NCI-H146 treated with DMSO at 0.1 percent for 48 hours (cell line): ENCODE measurements around the gene SLC1A7.
A peak's percentile ranks its signal among the peaks of the same experiment; 100 is the strongest.

Experiments used
- DNase-seq: peaks from one replicate; lab custom pipeline; 2025; ENCODE audit not compliant: unreplicated experiment; lab: John Stamatoyannopoulos, UW

The SLC1A7 gene

DNA sequence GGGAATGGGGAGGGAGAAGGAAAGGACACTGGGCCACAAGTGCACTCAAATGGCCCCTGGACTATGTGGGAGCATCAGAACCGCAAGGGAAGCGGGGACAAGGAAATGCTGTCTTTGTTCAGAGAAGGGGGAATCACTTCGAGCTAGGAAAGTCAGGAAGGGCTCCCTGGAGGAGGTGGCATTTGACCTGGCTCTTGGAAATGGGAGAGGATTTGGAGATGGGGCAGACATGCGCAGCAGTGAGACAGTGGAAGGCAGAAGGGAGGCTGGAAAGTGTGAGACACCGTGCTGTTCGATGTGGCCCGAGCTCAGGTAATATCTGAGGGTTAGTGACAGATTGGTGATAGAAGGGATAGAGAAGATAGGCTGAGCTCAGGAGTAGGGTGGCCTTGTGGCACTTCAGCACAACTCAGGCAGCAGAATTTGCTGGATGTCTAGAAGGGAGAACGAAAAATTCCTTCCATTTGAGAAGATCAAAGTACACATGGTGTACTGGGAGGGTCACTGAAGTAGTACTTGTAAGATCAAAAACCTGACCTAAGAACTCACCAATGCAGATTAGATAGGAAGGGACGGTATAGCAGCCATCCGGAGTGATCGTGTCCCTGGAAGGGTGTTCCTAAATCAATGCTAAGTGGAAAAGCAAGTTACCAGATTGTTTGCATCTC lies 25.4 kb downstream of the SLC1A7 start:
- DNase-seq, result no peak

GRCh38 chr1:53116307-53116810 lies 26.1 kb downstream of the SLC1A7 start:
- no peak for DNase-seq

DNA sequence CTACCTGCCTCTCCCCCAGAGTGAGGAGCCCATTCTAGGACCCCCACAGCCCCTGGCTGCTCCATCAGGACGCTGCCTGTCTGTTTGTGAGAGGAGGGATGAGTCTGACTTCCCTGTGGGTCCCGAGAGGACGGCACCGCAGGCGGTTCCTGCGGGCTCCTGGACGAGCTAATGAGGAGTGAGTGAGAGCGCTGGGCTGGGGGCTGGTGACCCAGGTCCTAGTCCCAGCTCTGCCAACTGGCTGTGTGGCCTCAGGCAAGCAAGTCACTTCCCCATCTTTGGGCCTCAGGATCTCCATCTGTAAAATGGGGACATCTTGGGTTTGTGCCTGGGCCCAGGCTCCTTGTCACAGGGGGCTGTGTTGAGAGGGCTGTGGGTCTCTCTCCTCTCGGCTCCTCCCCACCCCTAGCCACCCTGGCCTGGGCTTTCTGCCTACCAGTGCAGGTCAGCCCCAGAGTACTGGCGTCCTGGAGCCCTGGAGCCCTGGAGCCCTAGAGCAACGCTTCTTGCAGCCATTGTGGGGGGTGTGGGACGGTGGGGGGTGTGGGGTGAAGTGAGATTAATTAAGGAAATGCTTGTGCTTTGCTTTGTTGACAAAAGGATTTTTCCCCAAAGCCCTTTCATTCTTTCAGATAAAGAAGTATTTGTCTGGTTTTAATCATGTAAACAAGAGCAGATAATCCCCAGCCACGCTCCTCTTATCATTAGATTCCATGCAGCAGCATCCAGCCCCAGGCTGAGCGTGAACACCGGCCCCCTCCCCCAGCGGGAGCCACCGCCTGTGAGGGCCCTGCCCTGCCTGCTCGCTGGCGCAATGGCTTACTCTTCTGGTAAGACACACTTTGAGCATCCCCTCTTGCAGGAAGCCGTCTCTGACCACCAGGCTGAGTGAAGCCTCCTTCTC lies 26.8 kb downstream of the SLC1A7 start:
- peak; percentile 67 for DNase-seq

DNA sequence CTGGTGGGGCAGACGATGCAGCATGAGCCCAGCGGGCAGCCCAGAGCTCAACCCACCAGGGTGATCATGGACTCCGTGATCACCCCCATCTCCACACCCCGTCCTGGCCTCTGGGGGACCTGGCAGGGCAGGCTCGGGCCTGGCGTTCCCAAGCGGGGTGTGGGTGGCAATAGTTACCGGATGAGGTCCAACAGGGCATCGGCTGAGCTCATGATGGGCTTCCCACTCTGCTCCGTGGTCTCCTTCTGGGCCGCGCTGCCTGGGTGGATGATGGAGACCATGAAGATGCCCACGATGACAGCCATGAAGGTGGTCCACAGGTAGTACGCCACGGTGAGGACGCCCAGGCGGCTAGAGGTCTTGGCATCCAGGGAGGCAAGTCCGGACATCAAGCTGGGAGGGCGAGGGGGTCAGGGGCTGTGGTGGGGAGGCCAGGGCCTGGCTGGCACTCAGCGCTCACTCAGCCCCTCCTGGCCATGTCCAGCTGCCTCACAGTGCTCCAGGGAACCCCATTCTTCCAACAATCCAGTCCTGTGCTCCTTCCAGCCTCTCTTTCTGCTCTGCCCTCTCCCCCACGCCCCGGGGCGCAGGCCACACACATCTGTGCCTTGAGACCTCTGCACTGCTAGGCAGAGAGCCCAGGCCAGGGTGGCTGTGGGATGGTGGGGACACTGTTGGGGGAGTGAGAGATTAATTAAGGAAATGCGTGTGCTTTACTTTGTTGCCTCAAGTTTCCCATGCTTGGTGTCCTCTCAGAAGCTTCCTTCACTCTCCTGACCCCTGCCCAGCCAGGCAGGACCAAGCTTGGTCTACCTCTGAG lies 27.6 kb downstream of the SLC1A7 start:
- DNase-seq, result no peak

GRCh38 chr1:53114090-53114489 lies 28.3 kb downstream of the SLC1A7 start:
- no peak for DNase-seq

- no peak for DNase-seq
These were observed 29.6 kb downstream of the SLC1A7 start for GRCh38 chr1:53112861-53113260.

GRCh38 chr1:53112271-53112774 lies 30.1 kb downstream of the SLC1A7 start:
- no peak for DNase-seq

GRCh38 chr1:53111693-53112092 lies 30.7 kb downstream of the SLC1A7 start:
- DNase-seq, result no peak

DNA sequence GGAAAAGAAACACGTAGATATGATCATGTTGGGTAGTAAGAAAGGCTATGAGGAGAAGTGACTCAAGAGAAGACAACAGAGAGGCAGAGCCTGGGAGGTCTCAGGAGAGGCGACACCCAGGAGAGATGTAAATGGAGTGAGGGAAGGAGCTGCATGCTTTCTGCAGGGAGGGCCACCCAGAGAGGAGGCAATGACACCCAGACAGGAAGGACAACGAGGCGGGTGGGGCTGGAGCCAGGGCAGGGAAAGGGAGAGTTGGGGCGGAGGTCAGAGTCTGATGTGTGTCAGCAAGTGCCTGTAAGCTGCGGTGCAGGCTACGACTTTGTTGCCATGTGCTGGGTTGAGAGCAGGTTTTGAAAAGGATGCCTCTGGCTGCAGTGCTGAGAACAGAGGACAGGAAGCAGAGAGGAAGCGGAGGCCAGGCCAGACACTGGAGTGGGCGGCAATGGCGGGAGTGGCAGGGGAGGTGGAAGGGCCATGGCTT lies 31.3 kb downstream of the SLC1A7 start:
- no peak for DNase-seq

DNA sequence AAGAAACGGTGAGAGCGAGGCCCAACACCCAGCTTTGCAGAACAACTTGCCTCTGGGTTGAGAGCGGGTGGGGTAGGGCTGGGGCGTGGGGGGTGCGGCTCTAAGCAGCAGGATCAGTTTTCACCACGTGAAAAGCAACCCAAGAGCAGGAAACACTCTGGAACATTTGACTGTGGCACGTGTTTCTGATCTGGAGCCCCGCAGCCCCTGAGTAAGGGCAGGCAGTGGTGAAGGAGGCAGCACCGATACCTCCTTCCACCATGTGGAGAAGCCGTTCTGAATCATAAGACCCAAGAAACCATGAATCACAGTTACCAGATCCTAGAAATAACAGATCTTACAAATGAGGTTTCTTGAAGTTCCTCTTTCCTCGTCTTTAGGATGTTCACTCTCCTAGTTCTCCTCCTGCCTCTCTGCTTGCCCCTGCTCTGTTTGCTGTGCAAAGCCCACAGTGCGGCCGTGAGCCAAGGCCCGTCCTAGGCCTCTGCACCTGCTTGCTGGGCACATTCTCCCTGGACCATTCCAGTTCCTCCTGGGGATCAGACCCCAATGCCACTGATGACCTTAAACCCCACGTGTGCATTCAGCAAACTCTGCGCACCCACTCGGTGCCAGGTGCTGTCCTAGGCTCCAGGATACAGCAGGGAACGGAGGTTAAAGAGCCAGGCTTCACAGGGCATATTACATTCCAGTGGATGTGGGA lies 31.9 kb downstream of the SLC1A7 start:
- no peak for DNase-seq

DNA sequence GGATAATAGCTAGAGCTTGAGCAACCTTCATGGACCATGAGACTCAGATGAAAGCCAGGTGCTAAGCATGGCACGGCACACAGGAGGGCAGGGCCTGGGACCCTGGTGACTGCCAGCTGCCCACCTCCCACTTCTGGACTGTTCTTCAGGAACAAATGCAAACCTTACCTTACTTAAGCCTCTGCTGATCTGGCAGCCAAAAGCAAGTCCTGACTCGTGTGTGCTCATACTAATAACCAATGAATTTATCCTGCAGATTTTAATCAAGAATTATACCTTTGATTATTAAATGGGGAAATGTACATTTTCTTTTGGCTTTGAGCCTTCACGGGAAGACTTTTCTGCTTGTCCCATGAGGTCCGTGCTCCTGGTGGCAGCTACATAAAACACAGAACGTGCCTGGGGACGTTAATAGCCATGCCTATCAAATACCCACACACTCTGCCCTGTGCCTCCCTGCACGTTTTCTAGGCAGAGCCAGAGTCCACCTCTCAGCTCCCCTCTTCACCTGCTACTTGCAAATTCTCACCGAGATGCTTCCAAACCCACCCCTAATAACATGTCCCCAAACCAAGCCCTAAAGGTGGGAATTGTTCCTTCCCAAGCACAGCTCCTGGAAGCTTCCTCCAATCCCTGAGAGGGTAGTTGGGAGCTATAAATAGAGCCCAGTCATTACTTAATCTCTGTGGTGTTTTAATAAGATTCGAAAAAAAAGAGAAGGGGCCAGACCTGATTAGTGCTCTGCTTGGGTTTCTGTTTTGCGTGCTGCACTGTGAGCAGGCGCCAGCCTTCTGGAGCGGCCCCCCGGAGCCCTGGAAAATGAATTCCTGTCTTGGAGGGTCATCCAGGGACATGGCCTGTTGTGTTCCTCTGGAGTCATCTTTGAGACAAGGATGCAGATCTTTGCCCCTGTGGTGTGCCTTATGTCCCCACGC lies 33.5 kb downstream of the SLC1A7 start:
- no peak for DNase-seq

DNA sequence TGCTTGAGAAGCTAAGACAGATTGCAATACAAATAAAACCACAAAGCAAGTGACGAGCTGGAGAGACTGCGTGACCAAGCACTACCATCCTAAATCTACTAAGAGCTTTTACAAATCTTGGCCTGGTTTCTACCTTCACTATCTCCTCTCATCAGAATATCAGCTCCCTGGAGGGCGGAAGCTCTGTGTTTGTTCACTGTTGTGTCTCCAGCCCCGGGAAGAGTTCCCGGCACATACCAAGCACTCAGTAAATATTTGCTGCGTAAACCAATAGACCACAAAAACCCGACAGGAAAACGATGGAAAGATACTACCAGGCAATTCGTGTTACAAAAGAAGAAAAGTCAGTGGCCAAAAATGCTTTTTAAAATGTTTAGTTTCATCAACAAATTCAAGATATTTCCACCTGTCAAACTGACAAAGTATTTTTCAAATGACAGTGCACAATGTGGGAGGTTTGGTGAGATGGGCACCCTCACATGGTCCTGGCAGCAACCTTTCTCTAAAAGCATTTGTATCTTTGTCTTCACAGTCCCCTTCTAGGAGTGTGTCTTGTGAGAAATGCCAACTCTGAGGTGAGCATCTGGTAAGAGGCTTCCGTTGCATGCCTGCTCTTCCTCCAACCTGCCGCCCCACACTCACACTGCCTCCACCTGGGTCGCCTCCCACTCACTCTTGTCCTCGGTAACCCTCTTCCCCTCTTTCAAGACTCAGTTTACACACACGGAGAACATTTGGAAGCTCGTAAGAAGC lies 34.7 kb downstream of the SLC1A7 start:
- no peak for DNase-seq

GRCh38 chr1:53107090-53107489 lies 35.3 kb downstream of the SLC1A7 start:
- DNase-seq, result no peak

GRCh38 chr1:53104289-53104913 lies 38.0 kb downstream of the SLC1A7 start:
- DNase-seq, result no peak

DNA sequence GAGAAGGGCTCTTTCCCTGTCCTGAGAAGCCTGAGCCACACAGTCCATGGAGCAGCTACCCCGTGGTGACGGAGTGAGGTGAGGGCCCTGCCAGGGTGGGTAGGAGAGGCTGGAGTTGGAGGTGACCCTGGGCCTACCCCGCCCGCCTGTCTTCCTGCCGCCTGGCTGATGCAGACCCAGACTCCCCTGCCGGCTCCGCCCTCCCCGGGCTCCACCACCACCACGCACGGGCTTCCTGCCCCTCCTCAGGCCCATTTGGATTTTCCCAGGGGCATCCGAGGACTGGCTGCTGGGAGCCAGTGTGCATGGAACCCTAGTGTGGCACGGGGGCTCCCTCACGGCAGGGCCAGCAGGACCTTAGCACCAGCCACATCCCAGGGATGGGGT lies 47.9 kb downstream of the SLC1A7 start:
- DNase-seq, result no peak

GRCh38 chr1:53093778-53094532 lies 48.5 kb downstream of the SLC1A7 start:
- no peak for DNase-seq

- no peak for DNase-seq
These were observed 49.0 kb downstream of the SLC1A7 start for GRCh38 chr1:53093451-53093754.
